OCI-LY7 (cell line): ENCODE results near the gene RALB.

Experiments used
- EZH2phosphoT487 ChIP-seq: fragments of 200-600 bp; sonication (generic); IDR thresholded peaks from 2 replicates; pipeline ENCODE4 v1.6.1; 2018; ENCODE audit warnings: low read depth, borderline replicate concordance, mild to moderate bottlenecking, mixed run types, antibody characterized with exemption, low read length, moderate library complexity, mixed read lengths
- TF ChIP-seq, protein P1 (sequence below): fragments of 200-600 bp; sonication (generic); conservative IDR thresholded peaks from 2 replicates; pipeline ENCODE4 v1.5.1; 2014; ENCODE audit warnings: mild to moderate bottlenecking, antibody characterized with exemption, low read length, moderate library complexity, mixed read lengths

DNA sequence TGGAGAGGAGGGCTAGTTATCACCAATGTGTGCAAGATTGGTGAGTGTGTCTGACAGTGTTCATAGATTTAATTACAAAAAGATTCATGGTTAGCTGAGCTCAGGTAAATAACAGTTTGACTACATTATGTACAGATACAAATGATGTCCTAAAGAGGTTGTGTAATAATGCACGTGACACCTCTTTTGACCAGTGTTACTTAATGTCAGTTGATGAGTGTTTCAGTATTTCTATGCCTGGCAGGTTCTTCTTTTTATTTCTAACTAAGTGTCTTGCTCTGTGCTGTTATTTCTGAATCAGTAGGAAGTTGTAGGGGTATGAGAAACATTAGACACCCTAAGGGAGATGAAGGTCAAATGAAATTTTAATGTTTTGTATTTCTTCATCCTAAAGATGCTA, 85.4 kb downstream of the RALB start:
- TF ChIP-seq, protein P1, sequence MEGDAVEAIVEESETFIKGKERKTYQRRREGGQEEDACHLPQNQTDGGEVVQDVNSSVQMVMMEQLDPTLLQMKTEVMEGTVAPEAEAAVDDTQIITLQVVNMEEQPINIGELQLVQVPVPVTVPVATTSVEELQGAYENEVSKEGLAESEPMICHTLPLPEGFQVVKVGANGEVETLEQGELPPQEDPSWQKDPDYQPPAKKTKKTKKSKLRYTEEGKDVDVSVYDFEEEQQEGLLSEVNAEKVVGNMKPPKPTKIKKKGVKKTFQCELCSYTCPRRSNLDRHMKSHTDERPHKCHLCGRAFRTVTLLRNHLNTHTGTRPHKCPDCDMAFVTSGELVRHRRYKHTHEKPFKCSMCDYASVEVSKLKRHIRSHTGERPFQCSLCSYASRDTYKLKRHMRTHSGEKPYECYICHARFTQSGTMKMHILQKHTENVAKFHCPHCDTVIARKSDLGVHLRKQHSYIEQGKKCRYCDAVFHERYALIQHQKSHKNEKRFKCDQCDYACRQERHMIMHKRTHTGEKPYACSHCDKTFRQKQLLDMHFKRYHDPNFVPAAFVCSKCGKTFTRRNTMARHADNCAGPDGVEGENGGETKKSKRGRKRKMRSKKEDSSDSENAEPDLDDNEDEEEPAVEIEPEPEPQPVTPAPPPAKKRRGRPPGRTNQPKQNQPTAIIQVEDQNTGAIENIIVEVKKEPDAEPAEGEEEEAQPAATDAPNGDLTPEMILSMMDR, result no peak
- TF ChIP-seq EZH2phosphoT487, result no peak
